ENCODE measurements around the gene KRTAP27-1.

DNA sequence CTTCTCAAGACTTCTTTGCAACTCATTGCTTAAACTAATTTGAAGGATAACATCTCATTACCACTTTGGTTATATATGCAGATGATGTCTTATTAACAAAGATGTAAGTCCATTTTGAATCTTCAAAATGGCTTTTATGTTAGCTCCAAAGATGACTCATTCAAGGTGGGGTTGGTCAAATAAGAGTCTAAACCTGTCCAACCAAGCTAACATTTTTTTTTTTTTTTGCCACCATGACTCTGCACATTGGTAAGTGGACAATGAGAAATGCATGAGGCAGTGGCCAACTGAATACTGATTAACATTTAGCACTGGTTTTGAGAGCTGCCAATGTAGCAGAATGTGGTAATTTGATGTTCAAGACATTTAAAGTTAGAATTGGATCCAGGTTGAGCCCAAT is 278 bp upstream of the KRTAP27-1 start:
- TF ChIP-seq, protein P1, sequence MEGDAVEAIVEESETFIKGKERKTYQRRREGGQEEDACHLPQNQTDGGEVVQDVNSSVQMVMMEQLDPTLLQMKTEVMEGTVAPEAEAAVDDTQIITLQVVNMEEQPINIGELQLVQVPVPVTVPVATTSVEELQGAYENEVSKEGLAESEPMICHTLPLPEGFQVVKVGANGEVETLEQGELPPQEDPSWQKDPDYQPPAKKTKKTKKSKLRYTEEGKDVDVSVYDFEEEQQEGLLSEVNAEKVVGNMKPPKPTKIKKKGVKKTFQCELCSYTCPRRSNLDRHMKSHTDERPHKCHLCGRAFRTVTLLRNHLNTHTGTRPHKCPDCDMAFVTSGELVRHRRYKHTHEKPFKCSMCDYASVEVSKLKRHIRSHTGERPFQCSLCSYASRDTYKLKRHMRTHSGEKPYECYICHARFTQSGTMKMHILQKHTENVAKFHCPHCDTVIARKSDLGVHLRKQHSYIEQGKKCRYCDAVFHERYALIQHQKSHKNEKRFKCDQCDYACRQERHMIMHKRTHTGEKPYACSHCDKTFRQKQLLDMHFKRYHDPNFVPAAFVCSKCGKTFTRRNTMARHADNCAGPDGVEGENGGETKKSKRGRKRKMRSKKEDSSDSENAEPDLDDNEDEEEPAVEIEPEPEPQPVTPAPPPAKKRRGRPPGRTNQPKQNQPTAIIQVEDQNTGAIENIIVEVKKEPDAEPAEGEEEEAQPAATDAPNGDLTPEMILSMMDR (IDR thresholded peaks at IDR 0.05), result no peak
- TF ChIP-seq POLR2A (IDR thresholded peaks at IDR 0.05), result no peak
